HG03520 (cell line): Measurements from ENCODE around the gene SF3B3.
"Not testable (repeated sequence)": the region's sequence is repeated elsewhere in the genome, so short reads cannot be mapped to it uniquely, and the experiment has no call there.

Experiments used
- ATAC-seq: cut with Tn5 transposase; IDR thresholded peaks from one replicate; pipeline ENCODE4 v1.9.1; 2021; ENCODE audit warnings: mild to moderate bottlenecking, moderate library complexity; ENCODE audit not compliant: unreplicated experiment

The SF3B3 gene

DNA sequence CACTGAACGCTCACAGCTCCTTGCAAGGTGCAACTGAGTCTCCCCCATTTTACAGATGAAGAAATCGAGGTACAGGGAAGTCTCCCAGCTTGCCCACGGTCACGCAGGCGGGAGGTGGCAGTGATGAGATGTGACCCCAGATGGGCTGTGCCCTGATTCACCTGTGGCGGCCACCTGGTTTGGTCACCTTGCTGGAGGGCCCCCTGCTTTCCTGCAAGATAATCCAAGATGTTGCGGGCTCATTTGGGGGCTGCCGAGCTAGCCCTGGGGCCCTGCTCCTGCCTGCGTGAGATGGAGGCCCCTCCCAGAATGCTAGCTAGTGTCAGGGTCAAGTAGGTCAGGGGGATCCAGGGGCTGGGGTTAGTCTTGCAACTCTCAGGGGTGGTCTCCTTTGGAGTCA, 63.1 kb downstream of the SF3B3 start:
- ATAC-seq: no peak

DNA sequence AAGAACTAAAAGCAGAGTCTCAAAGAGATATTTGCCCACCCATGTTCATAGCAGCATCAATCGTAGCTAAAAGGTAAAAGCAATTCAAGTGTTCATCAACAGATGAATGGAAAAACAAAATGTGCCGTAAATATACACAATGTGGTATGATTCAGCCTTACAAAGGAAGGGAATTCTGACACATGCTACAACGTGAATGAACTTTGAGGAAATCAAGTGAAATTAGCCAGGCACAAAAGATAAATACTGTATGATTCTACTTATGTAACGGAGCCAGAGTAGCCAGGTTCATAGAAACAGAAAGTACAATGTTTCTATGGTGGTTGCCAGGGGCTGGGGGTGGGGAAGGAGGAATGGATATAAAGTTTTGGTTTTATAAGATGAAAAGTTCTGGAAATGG, 64.9 kb downstream of the SF3B3 start:
- no peak for ATAC-seq

- ATAC-seq: not testable (repeated sequence)
These were observed 65.8 kb downstream of the SF3B3 start for GRCh38 chr16:70589416-70589815.

DNA sequence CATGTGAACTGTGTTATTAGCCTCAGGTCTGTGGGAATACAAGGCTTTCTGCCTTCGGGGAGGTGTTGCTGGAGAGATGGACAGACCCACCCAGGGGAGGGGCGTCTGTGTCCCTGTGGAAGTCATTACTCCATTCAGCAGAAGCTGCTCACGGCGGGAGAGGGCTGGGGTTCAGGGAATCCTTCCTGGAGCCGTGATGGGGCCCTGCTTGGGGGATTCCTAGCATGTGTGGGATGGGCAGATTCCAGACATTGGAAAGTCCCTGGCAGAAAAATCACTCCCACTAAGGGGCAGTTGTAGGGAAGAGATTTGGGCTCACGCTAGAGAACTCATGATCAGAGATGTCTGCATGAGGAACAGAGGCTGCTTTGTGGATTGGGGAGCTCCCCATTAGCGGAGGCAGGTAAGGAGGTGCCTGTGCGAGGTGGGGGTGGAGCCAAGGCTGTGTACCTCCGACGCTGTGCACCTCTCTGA, 66.4 kb downstream of the SF3B3 start:
- ATAC-seq: no peak

DNA sequence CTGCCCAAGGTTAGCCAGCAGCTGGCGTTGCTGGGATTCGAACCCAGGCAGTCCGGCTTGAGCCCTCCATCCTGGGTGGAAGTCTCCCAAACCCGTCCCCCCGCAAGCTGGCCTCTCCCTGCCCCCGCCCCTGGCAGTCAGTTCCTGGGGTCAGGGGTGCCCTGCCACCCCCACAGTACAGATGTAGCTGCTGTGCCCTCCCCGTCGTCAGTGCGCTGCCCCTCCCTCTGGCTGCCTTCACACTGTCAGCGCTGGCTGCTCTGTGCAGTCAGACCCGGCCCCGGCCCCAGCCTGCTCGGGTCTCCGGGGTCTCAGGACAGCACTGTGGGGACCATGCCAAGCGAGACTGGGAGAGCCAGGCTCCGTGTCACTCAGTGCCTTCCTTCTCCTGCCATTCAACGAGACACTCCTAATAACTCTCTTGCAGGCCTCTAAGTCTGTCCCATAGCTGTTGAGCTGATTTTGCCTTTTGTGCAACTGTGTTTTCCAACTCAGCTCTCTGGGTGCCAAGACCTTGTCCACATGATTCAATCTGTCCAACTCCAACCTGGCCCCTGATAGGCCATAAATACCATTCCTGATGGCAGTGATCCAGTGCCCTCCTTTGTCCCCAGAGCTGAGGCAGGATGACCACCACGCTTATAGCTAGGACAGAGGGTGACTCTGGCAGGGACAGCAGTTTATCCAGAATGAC, 67.3 kb downstream of the SF3B3 start:
- no peak for ATAC-seq

DNA sequence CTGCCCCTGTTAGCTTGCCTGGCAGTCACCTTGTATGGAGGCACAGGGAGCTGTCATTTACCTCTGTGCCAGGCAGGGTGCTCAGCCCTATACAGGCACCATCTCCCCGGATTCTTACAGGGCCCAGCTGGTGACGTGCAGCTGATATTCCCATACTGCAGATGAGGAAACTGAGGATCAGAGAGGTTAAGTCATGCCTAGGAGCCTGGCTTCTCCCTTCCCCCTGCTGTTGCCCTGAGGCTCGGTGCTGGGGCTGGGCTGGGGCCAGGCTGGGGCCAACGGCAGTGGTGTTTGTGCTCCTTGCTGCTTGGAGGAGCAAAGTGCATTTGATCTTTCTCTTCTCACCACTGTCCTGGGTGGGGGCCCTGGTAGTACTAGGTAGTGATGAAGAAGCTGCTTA, 68.0 kb downstream of the SF3B3 start:
- ATAC-seq: no peak

- no peak for ATAC-seq
These were observed 68.5 kb downstream of the SF3B3 start for GRCh38 chr16:70592106-70592571.

- ATAC-seq: no peak
These were observed 69.9 kb downstream of the SF3B3 start for GRCh38 chr16:70593544-70593943.

- no peak for ATAC-seq
These were observed 71.0 kb downstream of the SF3B3 start for GRCh38 chr16:70594569-70594968.

GRCh38 chr16:70597135-70597835, 73.7 kb downstream of the SF3B3 start:
- no peak for ATAC-seq

- no peak for ATAC-seq
These were observed 75.4 kb downstream of the SF3B3 start for GRCh38 chr16:70598937-70599503.

- ATAC-seq: no peak
These were observed 77.1 kb downstream of the SF3B3 start for GRCh38 chr16:70600730-70601129.

DNA sequence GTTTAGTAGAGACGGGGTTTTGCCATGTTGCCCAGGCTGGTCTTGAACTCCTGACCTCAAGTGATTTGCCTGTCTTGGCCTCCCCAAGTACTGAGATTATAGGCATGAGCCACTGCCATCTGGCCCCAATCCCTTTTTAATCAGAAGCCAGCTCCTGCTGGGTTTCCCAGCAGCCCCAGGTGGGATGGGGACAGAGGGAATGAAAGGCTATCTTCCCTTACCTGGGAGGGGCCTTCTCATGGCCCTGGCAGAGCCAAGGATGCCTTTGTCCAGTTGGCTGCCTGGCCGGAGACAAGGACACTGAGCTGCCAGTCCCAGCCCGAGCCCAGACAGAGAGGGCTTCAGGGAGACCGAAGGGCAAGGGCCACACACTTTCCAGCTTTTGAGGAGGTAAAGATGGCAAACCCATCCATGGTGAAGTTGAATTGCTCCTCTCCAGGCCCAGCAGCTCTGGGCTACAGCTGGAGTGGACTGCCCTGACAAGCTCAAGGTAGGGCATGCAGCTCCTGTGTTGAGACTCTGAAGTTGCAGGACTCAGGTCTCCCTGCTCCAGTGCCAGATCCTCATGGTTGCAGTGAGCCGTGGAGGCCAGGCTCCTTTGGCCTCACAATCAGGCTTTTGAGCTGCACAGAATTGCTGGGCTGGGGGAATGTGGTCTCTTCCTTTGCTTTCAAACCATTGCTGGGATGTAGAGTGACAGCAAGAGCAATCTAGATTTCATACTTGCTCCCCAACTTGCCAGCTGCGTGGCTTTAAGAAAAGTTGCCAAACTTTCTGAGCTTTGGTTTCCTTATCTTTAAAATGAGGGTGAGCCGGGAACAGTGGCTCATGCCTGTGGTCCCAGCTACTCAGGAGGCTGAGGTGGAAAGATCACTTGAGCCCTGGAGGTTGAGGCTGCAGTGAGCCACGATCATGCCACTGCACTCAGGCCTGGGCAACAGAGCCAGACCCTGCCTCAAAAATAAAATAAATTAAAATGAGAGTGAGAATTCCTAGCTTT, 78.3 kb downstream of the SF3B3 start:
- ATAC-seq: no peak

- ATAC-seq: no peak
These were observed 79.2 kb downstream of the SF3B3 start for GRCh38 chr16:70602831-70603230.

DNA sequence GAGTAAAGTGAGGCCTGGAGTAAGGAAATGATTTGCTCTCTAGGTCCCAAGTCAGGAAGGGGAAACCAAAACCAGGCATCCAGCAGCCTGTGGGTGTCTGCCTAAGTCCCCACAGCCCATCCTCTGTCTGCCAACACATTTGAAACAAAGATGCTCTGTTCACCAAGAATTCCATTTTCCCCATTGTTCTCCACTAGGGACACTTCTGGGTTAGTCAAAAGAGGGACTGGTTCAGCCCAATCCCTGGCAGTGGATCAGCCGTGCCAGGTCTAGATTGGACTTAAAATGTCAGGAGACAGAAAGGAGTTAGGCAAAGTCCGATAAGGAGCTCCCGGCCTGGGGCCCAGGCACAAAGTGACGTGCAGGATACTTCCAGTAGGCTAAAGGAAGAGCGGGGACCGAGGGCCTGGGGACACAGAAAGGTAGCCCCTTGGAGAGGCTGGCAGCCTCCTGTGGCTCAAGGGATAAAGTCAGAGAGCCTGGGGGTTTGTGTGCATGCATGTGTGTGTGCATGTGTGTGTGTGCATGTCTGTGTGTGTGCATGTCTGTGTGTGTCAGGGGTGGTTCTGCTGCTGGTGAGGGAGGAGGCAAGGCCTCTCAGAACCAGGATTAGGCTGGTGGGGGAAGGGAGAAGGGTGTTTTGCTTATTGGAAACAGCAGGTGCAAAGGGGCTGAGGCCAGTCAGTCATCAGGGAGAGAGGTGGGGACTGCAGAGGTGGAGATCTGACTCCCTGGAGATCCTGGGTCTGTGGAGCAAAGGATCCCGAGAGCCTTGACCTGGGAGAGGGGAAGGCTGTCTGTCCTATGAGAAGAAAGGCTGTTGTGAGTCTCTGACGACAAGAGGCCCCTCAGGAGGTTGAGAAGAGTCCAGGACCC, 81.0 kb downstream of the SF3B3 start:
- ATAC-seq: no peak

DNA sequence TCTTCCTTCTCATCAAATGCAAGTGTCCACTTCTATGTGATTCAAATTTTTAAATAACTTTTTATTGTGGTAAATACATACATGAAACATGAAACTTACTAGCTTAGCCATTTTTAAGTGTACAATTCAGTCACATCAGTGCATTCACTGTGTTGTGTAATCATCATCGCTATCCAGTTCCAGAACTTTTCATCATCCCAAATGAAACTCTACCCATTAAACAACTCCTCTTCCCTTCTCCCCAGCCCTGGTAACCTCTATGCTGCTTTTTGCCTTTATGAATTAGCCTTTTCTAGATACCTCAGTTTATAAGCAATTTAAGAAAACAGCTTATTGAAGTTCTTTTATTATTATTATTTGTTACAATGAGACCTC, 81.7 kb downstream of the SF3B3 start:
- no peak for ATAC-seq

- ATAC-seq: no peak
These were observed 84.9 kb downstream of the SF3B3 start for GRCh38 chr16:70608521-70608920.

- no peak for ATAC-seq
These were observed 86.9 kb downstream of the SF3B3 start for GRCh38 chr16:70610273-70611223.

DNA sequence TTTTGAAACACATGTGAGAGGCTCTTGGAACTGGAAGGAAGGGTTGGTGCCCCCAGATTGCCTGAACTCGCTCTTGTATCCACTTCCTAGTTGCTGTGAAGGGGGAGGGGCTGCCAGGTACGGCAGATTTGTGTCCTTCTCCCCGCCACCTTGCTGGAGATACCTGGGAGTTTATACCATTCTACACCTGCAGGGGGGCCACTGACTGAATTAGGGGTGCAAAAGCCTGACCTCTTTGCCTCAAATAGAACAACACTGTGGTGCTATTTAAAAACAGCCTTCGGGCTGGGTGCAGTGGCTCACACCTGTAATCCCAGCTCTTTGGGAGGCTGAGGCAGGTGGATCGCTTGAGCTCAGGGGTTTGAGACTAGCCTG, 87.6 kb downstream of the SF3B3 start:
- ATAC-seq: no peak
